Tibial nerve (tissue), 4 donors: ENCODE data around the gene PFN2. TPM values are rescaled to one million over a fixed set of nuclear protein-coding genes. Genes with fewer than 3 reads are reported as not detected.
"Not testable (repeated sequence)": the region's sequence is repeated elsewhere in the genome, so short reads cannot be mapped to it uniquely, and the experiment has no call there.

ENCODE experiments used
- DNase-seq, 2 donors: peaks; one replicate each; pipeline ENCODE4 v3.0.0-alpha.2; 2019; ENCODE audit warnings: low spot score in 2 of 2
- H3K27ac ChIP-seq, 4 donors: fragments of 200-600 bp; sonication (generic) in 3 of 4; one replicate each; pipeline ENCODE4 v1.5.1; 2017 to 2019; ENCODE audit warnings: mild to moderate bottlenecking in 1 of 4
- H3K27me3 ChIP-seq, 2 donors: fragments of 200-600 bp; sonication (generic) in 1 of 2; one replicate each; pipeline versions ENCODE4 v1.5.1 to v1.6.0; 2017 to 2019
- H3K36me3 ChIP-seq, 3 donors: fragments of 200-600 bp; sonication (generic); one replicate each; pipeline ENCODE4 v1.5.1; 2018 to 2019
- H3K4me1 ChIP-seq, 4 donors: fragments of 200-600 bp; sonication (generic) in 3 of 4; one replicate each; pipeline ENCODE4 v1.5.1; 2017 to 2019
- H3K4me3 ChIP-seq, 4 donors: fragments of 200-600 bp; sonication (generic) in 3 of 4; one replicate each; pipeline ENCODE4 v1.5.1; 2017 to 2019; ENCODE audit warnings: mild to moderate bottlenecking in 1 of 4, moderate library complexity in 1 of 4
- H3K9me3 ChIP-seq, 4 donors: fragments of 200-600 bp; sonication (generic) in 3 of 4; one replicate each; pipeline ENCODE4 v1.5.1; 2017 to 2019
- EP300 ChIP-seq, 2 donors: sonication (generic); formaldehyde crosslinking; IDR thresholded peaks; one replicate each; pipeline ENCODE4 v1.6.1; 2017; ENCODE audit warnings: antibody characterized with exemption in 2 of 2, mild to moderate bottlenecking in 1 of 2
- POLR2A ChIP-seq, 2 donors: fragments of 450-650 bp; IDR thresholded peaks; one replicate each; pipeline ENCODE4 v1.6.1; 2017; ENCODE audit warnings: antibody characterized with exemption in 2 of 2, mild to moderate bottlenecking in 2 of 2, moderate library complexity in 2 of 2
- WGBS, 2 donors: methylation state at CpG; one replicate each; pipeline ENCODE4 v1.1.5; 2018; 5-methylcytosine and 5-hydroxymethylcytosine counted together
- total RNA-seq, 4 donors: library from RNA; depleted of rRNA; stranded (reverse); fragments of >200 nt; gene quantifications; one replicate each; pipeline ENCODE4 v1.1.0, GENCODE V29; 2016
- TF ChIP-seq, protein P1 (sequence below), 5 experiments: fragments of 200-600 bp in 3 of 5; fragments of 450-650 bp in 2 of 5; sonication (generic) in 3 of 5; IDR thresholded peaks; one replicate each; pipeline ENCODE4 v1.5.1; 2016 to 2019; ENCODE audit warnings: antibody characterized with exemption in 5 of 5, mild to moderate bottlenecking in 3 of 5, moderate library complexity in 2 of 5

PFN2 gene
- total RNA-seq, 4 donors from 2014 or later = 28.2 to 54.8 (median 40.7) TPM

DNA sequence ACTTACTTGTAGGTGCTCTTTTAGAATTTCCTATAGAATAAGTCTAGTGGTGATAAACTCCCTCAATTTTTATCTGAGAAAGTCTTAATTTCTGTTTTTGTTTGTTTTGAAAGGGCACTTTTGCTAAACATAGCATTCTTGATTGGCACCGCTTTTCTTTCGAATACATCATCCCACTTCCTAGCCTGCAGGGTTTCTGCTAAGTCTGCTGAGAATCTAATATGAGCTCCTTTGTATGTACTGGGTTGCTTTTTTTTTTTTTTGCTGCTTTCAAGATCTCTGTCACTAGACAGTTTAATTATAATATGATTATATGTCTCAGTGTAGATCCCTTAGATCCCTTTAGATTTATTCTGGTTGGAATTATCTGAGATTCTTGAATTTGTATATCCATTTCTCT lies 21.5 kb downstream of the PFN2 start:
- Histone ChIP-seq H3K27me3 (no peaks in the 10 kb centered on the region), H3K4me1 (peaks cover 0 to 20% (median 4%) of the 10 kb centered on the region in 4 donors), H3K9me3 (peaks cover 0 to 12% (median 0%) of the 10 kb centered on the region in 4 donors), H3K4me3 (no peak overlapping the region), H3K36me3 (peaks cover 0 to 45% (median 0%) of the 10 kb centered on the region in 3 donors), H3K27ac (no peak overlapping the region)
- TF ChIP-seq EP300 (IDR thresholded peaks at IDR 0.05) = no peak
- no peak for TF ChIP-seq POLR2A (IDR thresholded peaks at IDR 0.05)
- TF ChIP-seq, protein P1, sequence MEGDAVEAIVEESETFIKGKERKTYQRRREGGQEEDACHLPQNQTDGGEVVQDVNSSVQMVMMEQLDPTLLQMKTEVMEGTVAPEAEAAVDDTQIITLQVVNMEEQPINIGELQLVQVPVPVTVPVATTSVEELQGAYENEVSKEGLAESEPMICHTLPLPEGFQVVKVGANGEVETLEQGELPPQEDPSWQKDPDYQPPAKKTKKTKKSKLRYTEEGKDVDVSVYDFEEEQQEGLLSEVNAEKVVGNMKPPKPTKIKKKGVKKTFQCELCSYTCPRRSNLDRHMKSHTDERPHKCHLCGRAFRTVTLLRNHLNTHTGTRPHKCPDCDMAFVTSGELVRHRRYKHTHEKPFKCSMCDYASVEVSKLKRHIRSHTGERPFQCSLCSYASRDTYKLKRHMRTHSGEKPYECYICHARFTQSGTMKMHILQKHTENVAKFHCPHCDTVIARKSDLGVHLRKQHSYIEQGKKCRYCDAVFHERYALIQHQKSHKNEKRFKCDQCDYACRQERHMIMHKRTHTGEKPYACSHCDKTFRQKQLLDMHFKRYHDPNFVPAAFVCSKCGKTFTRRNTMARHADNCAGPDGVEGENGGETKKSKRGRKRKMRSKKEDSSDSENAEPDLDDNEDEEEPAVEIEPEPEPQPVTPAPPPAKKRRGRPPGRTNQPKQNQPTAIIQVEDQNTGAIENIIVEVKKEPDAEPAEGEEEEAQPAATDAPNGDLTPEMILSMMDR (IDR thresholded peaks at IDR 0.05) = no peak
- 80 to 92% methylated on average over 2 of the region's 2 CpGs for WGBS, 2 donors
- DNase-seq = no peak

DNA sequence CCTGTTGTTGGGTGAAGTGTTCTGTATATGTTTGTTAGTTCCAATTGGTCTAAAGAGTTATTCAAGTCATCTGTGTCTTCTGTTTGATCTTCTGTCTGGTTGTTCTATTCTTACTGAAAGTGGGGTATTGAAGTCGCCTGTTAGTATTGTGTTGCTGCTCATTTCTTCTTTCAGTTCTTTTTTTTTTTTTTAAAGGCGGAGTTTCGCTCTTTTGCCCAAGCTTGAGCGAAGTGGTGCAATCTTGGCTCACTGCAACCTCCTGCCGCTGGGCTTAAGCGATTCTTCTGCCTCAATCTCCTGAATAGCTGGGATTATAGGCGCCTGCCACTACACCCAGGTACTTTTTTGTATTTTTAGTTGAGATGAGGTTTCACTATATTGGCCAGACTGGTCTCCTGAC lies 23.5 kb downstream of the PFN2 start:
- Histone ChIP-seq H3K9me3 (peaks cover 0 to 22% (median 0%) of the 10 kb centered on the region in 4 donors), H3K36me3 (peaks cover 0 to 55% (median 0%) of the 10 kb centered on the region in 3 donors), H3K4me1 (peaks cover 0 to 6% (median 0%) of the 10 kb centered on the region in 4 donors), H3K4me3 (no peak overlapping the region), H3K27me3 (no peaks in the 10 kb centered on the region), H3K27ac (no peak overlapping the region)
- no peak for DNase-seq
- TF ChIP-seq EP300 (IDR thresholded peaks at IDR 0.05) (no peak), POLR2A (IDR thresholded peaks at IDR 0.05) (no peak)
- TF ChIP-seq, protein P1 (IDR thresholded peaks at IDR 0.05) = no peak
- 94 to 97% methylated on average over 7 of the region's 7 CpGs for WGBS, 2 donors

DNA sequence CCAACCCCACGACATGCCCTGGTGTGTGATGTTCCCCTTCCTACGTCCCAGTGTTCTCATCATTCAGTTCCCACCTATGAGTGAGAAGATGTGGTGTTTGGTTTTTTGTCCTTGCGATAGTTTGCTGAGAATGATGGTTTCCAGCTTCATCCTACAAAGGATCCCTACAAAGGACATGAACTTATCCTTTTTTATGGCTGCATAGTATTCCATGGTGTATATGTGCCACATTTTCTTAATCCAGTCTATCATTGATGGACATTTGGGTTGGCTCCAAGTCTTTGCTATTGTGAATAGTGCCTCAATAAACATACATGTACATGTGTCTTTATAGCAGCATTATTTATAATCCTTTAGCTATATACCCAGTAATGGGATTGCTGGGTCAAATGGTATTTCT lies 26.7 kb downstream of the PFN2 start:
- not testable (repeated sequence) for DNase-seq, H3K4me3 ChIP-seq, H3K27me3 ChIP-seq, H3K4me1 ChIP-seq, H3K27ac ChIP-seq
- 98% methylated on average over 3 of the region's 3 CpGs for WGBS, 2 donors
- Histone ChIP-seq H3K36me3 (peaks cover 0 to 44% (median 0%) of the 10 kb centered on the region in 3 donors), H3K9me3 (peaks cover 0 to 22% (median 0%) of the 10 kb centered on the region in 4 donors)

DNA sequence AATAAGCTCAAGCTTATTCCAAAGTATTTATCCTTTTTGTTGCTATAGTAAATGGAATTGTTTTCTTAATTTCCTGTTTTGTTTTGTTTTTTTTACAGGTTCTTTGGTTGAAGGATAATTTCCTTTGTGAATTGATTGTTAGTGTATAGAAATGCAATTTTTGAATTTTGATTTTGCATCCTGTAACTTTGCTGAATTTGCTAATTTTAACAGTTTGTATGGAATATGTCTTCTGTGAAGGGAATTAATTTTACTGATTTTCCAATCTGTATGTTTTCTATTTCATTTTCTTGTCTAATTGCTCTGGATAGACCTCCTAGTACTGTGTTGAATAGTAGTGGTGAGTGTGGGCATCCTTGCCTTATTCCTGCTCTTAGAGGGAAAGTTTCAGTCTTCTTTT lies 28.3 kb downstream of the PFN2 start:
- Histone ChIP-seq H3K36me3 (peaks cover 0 to 39% (median 0%) of the 10 kb centered on the region in 3 donors), H3K4me1 (peaks cover 0 to 10% (median 0%) of the 10 kb centered on the region in 4 donors), H3K9me3 (peaks cover 0 to 22% (median 0%) of the 10 kb centered on the region in 4 donors), H3K27me3 (no peaks in the 10 kb centered on the region), H3K27ac (no peak overlapping the region), H3K4me3 (no peak overlapping the region)
- no peak for DNase-seq
- TF ChIP-seq, protein P1 (IDR thresholded peaks at IDR 0.05) = no peak
- TF ChIP-seq POLR2A (IDR thresholded peaks at IDR 0.05) = no peak
- TF ChIP-seq EP300 (IDR thresholded peaks at IDR 0.05) = no peak

DNA sequence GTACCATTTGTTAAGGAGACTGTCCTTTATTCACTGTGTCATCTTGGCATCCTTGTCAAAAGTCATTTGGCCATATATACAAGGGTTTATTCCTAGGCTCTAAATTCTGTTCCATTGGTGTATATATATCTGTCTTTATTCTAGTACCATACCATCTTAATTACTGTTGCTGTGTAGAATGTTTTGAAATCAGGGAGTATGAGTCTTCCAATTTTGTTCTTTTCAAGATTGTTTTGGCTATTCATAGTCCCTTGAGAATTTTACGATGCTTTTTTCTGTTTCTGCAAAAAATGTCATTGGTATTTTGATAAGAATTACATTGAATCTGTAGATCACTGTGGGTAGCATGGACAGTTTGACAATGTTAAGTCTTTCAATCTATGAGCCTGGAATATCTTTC lies 28.7 kb downstream of the PFN2 start:
- WGBS, 2 donors = 48 to 60% methylated on average over 1 of the region's 1 CpG
- H3K4me1 ChIP-seq = peaks cover 0 to 13% (median 0%) of the 10 kb centered on the region in 4 donors
- peaks cover 0 to 22% (median 0%) of the 10 kb centered on the region in 4 donors for H3K9me3 ChIP-seq
- TF ChIP-seq POLR2A (IDR thresholded peaks at IDR 0.05) = no peak
- no peak for DNase-seq
- H3K27me3 ChIP-seq = no peaks in the 10 kb centered on the region
- no peak overlapping the region for H3K4me3 ChIP-seq
- no peak overlapping the region for H3K27ac ChIP-seq
- peaks cover 0 to 37% (median 0%) of the 10 kb centered on the region in 3 donors for H3K36me3 ChIP-seq

DNA sequence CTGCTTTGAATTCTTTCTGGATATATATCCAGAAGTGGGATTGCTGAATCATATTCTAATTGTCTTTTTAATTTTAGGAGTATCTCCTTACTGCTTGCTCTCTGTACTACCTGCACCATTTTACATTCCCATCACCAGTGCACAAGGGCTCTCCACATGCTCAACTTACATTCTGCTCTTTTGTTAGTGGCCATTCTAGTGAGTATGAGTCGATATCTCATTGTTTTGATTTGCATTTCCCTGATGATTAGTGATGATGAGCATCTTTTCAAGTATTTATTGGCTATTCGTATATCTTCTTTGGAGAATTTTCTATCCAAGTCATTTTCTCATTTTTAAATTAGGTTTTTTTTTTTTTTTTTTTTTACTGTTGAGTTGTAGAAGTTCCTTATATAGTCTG lies 29.5 kb downstream of the PFN2 start:
- peaks cover 0 to 44% (median 0%) of the 10 kb centered on the region in 3 donors for H3K36me3 ChIP-seq
- no peak overlapping the region for H3K4me3 ChIP-seq
- WGBS, 2 donors = 86 to 98% methylated on average over 2 of the region's 2 CpGs
- peaks cover 0 to 23% (median under 1%) of the 10 kb centered on the region in 4 donors for H3K9me3 ChIP-seq
- no peak for DNase-seq
- peaks cover 0 to 9% (median 0%) of the 10 kb centered on the region in 4 donors for H3K4me1 ChIP-seq
- TF ChIP-seq POLR2A (IDR thresholded peaks at IDR 0.05) (no peak), EP300 (IDR thresholded peaks at IDR 0.05) (no peak)
- TF ChIP-seq, protein P1 (IDR thresholded peaks at IDR 0.05) = no peak
- H3K27me3 ChIP-seq = no peaks in the 10 kb centered on the region
- H3K27ac ChIP-seq = no peak overlapping the region

DNA sequence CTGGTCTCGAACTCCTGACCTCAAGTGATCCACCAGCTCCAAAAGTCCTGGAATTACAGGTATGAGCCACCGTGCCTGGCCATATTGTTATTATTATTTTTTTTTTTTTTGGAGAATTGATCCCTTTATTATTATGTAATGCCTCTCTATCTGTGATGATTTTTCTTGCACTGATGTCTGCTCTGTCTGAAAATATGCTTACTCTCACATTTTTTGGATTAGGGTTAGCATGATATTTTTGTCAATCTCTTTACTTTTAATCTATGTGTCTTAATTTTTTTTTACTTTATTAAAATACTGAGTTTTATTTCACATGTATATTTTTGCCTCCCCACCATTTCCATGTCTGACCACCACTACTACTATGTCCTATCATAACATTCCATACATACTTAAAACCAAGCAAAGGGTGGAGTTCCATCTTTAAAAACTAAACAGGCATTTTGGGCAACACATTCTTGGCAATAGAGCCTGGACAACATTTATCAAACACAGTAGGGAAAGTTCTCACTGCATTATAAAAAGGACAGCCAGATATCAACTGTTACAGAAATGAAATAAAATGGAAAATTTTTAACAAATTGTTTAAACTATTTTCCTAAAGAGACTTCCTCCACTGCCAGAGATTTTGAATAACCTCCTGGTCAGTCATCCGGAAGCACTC lies 32.2 kb downstream of the PFN2 start:
- H3K4me1 ChIP-seq = peaks cover 0 to 24% (median 0%) of the 10 kb centered on the region in 4 donors
- DNase-seq, H3K27me3 ChIP-seq, H3K27ac ChIP-seq, H3K4me3 ChIP-seq: not testable (repeated sequence)
- H3K9me3 ChIP-seq = peaks cover 0 to 16% (median 4%) of the 10 kb centered on the region in 4 donors
- peaks cover 0 to 46% (median 0%) of the 10 kb centered on the region in 3 donors for H3K36me3 ChIP-seq
- 86 to 93% methylated on average over 3 of the region's 3 CpGs for WGBS, 2 donors
